Right atrium auricular region (tissue), 2 donors: ENCODE results near the gene SH2D1B. TPM values are rescaled to one million over a fixed set of nuclear protein-coding genes. Genes with fewer than 3 reads are reported as not detected.

Experiments
- DNase-seq: peaks from one replicate; pipeline ENCODE4 v3.0.0-alpha.2; 2019; ENCODE audit warnings: low spot score
- H3K27ac ChIP-seq, 2 donors: fragments of 200-600 bp; sonication (generic); 1 replicate in 1 of 2; 2 replicates in 1 of 2; pipeline ENCODE4 v1.5.1; 2016 to 2019
- H3K27me3 ChIP-seq, 2 donors: fragments of 200-600 bp; sonication (generic); one replicate each; pipeline versions ENCODE4 v1.5.1 to v1.6.0; 2017 to 2019
- H3K36me3 ChIP-seq: fragments of 200-600 bp; sonication (generic); one replicate; pipeline ENCODE4 v1.5.1; 2016
- H3K4me1 ChIP-seq, 2 donors: fragments of 200-600 bp; sonication (generic); one replicate each; pipeline versions ENCODE4 v1.5.1 to v1.6.0; 2017 to 2019
- H3K4me3 ChIP-seq, 2 donors: fragments of 200-600 bp; sonication (generic); 1 replicate in 1 of 2; 2 replicates in 1 of 2; pipeline ENCODE4 v1.5.1; 2017 to 2019; ENCODE audit warnings: mild to moderate bottlenecking in 1 of 2, moderate library complexity in 1 of 2
- H3K9me3 ChIP-seq, 2 donors: fragments of 200-600 bp; sonication (generic); one replicate each; pipeline ENCODE4 v1.5.1; 2019
- total RNA-seq, 2 donors: library from RNA; depleted of rRNA; stranded (reverse); fragments of >200 nt; gene quantifications; one replicate each; pipeline ENCODE4 v1.1.0, GENCODE V29; 2016
- TF ChIP-seq, protein P1 (sequence below), 2 donors: fragments of 200-600 bp; sonication (generic); IDR thresholded peaks; one replicate each; pipeline ENCODE4 v1.5.1; 2019; ENCODE audit warnings: antibody characterized with exemption in 2 of 2

Gene SH2D1B
- total RNA-seq, 2 donors from 2014 or later, result 0.16 TPM; not detected in 1

DNA sequence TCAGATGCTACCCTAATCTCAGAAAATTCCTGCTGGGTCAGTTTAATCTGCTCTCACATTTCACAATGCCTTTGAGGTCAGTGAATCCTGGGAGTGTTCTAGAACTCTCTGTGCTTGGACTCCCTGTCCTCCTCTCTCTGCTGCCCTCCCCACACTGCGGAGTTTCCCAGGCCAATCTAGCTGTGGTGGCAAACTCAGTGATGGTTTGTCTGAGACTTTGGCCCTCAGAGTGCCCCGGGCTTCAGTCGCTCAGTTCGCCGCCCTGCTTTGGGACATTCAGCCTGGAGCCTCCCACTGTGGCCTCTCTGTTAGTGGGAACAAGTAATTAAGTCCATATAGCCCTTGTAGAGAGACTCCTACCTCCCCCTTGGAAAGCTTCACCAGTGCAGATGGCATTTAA is 23.3 kb downstream of the SH2D1B start:
- TF ChIP-seq, protein P1, sequence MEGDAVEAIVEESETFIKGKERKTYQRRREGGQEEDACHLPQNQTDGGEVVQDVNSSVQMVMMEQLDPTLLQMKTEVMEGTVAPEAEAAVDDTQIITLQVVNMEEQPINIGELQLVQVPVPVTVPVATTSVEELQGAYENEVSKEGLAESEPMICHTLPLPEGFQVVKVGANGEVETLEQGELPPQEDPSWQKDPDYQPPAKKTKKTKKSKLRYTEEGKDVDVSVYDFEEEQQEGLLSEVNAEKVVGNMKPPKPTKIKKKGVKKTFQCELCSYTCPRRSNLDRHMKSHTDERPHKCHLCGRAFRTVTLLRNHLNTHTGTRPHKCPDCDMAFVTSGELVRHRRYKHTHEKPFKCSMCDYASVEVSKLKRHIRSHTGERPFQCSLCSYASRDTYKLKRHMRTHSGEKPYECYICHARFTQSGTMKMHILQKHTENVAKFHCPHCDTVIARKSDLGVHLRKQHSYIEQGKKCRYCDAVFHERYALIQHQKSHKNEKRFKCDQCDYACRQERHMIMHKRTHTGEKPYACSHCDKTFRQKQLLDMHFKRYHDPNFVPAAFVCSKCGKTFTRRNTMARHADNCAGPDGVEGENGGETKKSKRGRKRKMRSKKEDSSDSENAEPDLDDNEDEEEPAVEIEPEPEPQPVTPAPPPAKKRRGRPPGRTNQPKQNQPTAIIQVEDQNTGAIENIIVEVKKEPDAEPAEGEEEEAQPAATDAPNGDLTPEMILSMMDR (IDR thresholded peaks at IDR 0.05), result no peak
- Histone ChIP-seq H3K36me3 (no peaks in the 10 kb centered on the region), H3K9me3 (no peaks in the 10 kb centered on the region), H3K4me1 (no peaks in the 10 kb centered on the region), H3K27me3 (no peaks in the 10 kb centered on the region), H3K4me3 (no peak overlapping the region), H3K27ac (no peak overlapping the region)
- DNase-seq, result peak; percentile 50

DNA sequence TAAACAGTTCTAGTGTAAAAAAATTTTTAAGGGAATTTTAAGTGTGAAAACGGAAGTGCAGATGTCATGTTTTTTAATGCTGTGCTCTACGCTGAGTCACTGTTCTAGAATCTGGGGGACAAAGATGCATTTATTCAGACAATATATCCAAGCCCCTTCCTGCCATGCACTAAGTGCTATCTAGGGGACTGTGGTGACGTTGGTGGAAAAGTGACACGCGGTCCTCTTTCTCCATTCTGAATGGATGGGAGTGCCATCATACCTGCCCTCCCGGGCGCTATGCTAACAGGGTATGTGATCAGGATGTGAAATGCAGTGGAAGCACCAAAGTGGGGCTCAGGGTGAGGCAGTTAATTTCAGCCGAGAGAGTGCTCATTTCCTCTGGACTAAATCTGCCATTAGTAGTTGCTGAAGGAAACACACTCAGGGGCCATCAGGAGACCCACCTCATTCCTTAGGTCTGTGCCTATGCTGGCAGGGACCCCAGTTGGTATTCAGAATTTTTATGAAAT is 23.8 kb downstream of the SH2D1B start:
- Histone ChIP-seq H3K27me3 (no peaks in the 10 kb centered on the region), H3K27ac (no peak overlapping the region), H3K4me3 (no peak overlapping the region), H3K9me3 (no peaks in the 10 kb centered on the region), H3K36me3 (no peaks in the 10 kb centered on the region), H3K4me1 (no peaks in the 10 kb centered on the region)
- TF ChIP-seq, protein P1 (IDR thresholded peaks at IDR 0.05), result no peak
- peak; percentile 32 for DNase-seq

DNA sequence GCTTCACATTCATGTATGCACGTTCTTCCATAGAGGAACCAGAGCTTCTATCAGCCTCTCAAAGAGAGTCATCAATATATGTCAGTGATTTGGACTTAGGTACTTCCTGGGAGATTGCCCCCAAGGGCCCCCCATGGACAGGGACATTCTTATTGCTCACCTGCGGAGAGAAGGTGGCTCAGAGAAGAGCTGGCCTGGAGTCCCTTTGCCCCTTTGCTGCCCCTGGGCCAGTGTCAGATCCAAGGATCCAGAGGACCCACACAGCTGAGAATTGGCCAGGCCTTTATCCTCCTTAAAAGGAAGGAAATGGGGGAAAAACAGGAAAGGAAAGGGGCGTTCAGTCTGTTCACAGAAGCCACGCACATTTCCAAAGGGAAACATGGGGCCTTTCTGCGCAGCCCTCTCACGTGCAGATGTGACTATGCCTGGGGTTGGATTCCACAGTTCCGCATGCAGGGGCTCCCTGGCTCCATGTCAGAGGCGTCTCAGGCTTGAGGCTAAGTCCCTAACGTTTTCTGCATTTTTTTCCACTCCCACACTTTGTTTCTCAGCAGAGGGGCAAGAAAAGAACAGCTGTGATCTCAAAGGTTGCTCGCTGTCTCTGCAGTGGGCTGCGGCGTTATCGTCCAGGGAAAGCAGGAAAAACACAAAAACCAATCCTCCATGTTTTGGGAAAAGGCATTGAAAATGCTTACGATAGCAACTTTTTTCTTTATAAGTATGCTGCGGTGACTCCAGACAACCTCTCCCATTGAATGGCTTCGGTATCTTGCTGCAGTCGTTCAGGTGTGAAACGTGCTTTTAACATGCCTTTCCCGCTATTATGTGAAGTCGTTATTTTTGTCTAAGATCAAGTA is 24.5 kb downstream of the SH2D1B start:
- TF ChIP-seq, protein P1 (IDR thresholded peaks at IDR 0.05), result no peak
- Histone ChIP-seq H3K9me3 (no peaks in the 10 kb centered on the region), H3K4me1 (no peaks in the 10 kb centered on the region)

DNA sequence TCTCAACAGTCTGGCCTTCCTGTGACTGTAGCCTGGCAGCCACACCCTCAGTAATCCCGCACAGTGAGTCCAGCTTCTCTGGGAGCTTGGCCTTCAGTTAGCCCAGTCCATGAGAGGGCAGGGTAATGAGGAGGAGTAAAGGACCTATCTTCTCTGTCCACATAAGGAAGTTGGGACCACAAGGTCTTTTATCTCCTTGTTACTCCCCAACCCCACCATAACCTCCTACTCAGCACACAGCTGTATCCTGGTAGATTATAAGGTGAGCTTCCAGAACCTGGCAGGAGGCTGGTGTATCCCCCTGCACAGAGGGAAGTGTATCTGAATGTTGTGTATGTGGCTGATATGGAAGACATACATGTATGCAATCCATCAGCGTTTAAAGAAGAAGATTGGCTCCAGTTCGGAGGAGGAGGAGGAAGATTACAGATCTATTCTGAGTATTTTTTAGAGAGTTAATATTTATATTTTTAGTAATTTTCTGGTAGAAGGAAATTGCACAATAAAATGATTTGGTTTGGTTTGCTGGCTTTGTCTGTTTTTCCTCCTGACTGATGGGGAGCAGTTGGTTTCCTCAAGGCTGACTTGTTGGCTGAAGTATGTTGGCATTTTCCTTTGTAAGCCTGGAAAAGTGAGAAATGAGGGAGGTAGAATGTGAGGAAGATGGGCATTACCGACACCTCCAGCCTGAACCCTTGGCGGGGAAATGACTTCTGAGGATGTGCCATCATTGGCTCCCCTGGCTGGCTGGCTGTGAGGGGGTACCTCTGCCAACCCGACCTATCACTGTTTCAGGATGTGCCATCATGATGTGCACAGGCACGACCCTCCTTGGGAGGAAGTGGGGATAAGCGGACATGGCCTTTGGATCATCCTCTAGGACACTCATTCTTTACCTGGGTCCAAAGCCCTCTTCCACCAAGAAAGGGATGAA is 25.4 kb downstream of the SH2D1B start:
- no peaks in the 10 kb centered on the region for H3K4me1 ChIP-seq
- H3K9me3 ChIP-seq, result no peaks in the 10 kb centered on the region
- DNase-seq, result peak; percentile 5
- H3K27ac ChIP-seq, result no peak overlapping the region
- no peaks in the 10 kb centered on the region for H3K36me3 ChIP-seq
- no peaks in the 10 kb centered on the region for H3K27me3 ChIP-seq
- TF ChIP-seq, protein P1 (IDR thresholded peaks at IDR 0.05), result no peak
- H3K4me3 ChIP-seq, result no peak overlapping the region

More for the DNA sequence above, 24.5 kb downstream of the SH2D1B start:
- H3K27ac ChIP-seq, result no peak overlapping the region
- H3K4me3 ChIP-seq, result no peak overlapping the region
- H3K36me3 ChIP-seq, result no peaks in the 10 kb centered on the region
- no peaks in the 10 kb centered on the region for H3K27me3 ChIP-seq
- no peak for DNase-seq

DNA sequence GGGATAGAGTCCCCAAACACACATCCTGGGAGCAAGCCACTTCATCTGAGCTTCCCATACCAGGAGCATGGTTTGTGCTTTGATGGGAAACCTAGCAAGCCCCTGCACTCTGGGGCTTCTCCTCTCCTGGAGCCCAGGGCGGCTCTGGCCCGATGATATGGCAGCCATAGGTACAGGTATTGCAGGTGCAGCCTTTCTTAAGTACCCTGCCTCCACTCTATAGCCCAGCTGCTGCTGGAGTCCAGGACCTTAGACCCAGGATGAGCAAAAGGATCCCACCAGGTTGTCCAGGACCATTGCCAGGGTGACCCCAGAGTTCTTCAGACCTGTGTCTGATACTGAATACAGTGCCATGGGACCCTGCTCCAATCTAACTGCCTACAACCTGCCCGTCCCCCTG is 26.2 kb downstream of the SH2D1B start:
- no peaks in the 10 kb centered on the region for H3K4me1 ChIP-seq
- H3K27me3 ChIP-seq, result no peaks in the 10 kb centered on the region
- TF ChIP-seq, protein P1 (IDR thresholded peaks at IDR 0.05), result no peak
- H3K9me3 ChIP-seq, result no peaks in the 10 kb centered on the region
- no peak overlapping the region for H3K4me3 ChIP-seq
- H3K36me3 ChIP-seq, result no peaks in the 10 kb centered on the region
- no peak overlapping the region for H3K27ac ChIP-seq
- no peak for DNase-seq
